Aorta (tissue), 4 donors: ENCODE measurements around the gene GTF2H2. TPM values are rescaled to one million over a fixed set of nuclear protein-coding genes. Genes with fewer than 3 reads are reported as not detected.

Experiments
- polyA plus RNA-seq, 2 donors: library from polyadenylated mRNA; stranded (reverse); fragments of 200-250 nt; gene quantifications; one replicate each; pipeline ENCODE4 v1.2.3, GENCODE V29; 2013
- total RNA-seq, 2 donors: library from RNA; stranded (reverse); fragmentation: NEBNext Ultra II Directional; extraction: Animal tissue kit (Norgen Biotek cat#: 25700); gene quantifications; one replicate each; pipeline ENCODE4 v1.2.1, GENCODE V29; 2021
- donor health status: healthy with polysubstance abuse.
- donor health status: Bipolar disorder and iron deficiency.
- donor health status: DM: no; HTN: no; CAD: no.
- donor health status: DM: yes; HTN: yes; CAD: no.

Gene GTF2H2
- total and polyA plus RNA-seq, 4 donors: 4.5 to 25.7 (median 19.2) TPM

Other genes starting within 250 kb of the GTF2H2 start
- gene SERF1A, start 167.0 kb downstream of the GTF2H2 start, total RNA-seq: 1 to 10 TPM; 5.0 to 5.9 TPM
- gene SERF1A, start 167.0 kb downstream of the GTF2H2 start, polyA plus RNA-seq: 1 to 10 TPM; 3.0 to 4.3 TPM
- gene SMN1, start 142.6 kb downstream of the GTF2H2 start, total RNA-seq: 10 to 100 TPM; 23.1 to 33.4 TPM
- 10 to 100 TPM; 18.8 to 27.7 TPM for gene SMN1, start 142.6 kb downstream of the GTF2H2 start, polyA plus RNA-seq
- 10 to 100 TPM; 33.7 to 84.5 TPM for gene NAIP, start 42.3 kb downstream of the GTF2H2 start, total RNA-seq
- gene NAIP, start 42.3 kb downstream of the GTF2H2 start, polyA plus RNA-seq: 1 to 10 TPM; 3.5 to 5.9 TPM